Measurements from ENCODE around the gene GSX2.

Gene GSX2

DNA sequence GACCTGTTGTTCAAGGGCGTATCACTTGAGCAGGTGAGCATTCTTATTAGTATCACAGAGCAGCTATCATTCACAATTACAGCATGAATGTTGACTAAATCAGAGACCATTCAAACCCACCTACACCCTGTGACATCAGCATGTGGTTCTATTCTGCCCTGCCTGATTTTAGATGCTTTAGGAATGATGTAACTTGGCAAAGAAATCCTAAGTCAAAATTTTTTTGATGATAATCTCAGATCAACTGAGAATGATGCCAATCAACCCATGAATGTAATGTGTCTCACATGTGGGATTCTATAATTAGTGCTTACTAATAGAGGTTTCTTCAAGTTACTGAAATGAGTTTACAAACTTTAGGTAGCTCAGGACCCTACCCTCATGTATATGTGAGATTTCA, 22.2 kb upstream of the GSX2 start:
- no peak for DNase-seq (ENCODE audit: low spot score)

DNA sequence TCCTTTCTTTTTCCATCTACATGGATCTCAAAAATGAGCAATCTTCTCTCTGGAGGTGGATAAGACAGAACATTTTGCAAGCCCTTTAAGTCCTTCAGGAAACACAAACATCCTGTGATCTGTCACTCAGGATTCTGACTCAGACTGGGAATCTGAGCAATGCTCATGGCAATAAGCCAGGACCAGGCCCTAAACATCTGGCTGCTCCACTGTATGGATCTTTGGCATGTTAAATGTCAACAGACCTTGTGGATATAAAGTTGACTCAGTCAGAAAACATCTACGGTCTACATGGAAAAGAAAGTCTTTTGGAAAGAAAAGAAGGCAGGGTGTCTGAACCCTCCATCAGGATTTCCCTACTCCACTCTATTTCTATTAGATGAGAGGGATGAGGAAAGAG, 17.8 kb upstream of the GSX2 start:
- DNase-seq (ENCODE audit: low spot score): peak; percentile 86

DNA sequence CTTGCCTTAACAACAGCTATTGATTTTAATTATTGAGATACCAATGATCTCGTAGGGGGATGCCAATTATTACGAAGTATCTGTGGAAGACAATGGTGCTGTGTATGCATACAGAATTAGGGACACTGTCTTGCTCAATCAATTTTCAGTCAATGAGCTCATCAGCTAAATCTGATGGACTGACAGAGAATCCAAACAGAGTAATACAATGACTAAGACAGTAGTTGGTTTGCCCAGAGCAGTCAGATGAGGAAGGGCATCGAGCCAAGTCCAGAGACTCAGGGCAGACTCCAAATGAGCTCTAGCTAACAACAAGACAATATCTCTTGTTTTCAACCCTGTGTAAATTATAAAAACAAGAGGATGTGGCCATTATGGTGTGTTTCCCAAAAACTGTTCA, 14.7 kb upstream of the GSX2 start:
- peak; percentile 76 for DNase-seq (ENCODE audit: low spot score)

DNA sequence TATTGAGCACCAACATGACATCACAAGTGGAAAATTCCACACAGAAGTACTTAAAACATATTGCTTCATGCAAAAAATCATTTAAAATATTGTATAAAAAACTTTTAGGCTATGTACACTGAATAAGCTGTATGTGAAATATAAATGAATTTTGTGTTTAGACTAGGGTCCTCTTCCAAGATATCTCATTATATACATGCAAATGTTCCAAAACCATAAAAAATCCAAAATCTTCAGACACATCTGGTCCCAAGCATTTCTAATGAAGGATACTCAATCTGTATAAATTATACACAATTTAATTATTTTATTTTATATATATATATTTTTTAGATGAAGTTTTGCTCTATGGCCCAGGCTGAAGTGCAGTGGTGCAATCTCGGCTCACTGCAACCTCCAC, 10.1 kb upstream of the GSX2 start:
- DNase-seq (ENCODE audit: low spot score): no peak

DNA sequence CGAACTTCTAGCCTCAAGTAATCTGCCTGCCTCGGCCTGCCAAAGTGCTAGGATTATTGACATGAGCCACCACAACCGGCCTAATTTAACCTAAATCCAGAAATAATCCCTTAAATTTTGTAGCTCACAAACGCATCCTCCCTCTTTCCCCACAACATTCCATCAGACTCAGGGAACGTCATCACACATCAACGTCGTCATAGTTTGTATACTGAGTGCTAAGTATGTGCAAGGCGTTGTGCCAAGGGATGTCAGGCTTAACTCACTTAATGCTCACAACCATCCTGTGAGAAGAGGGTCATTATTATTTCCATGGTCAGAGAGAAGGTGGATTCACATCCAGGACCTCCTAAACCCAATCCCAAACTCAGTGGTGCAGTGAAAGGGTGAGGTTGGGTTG, 9.6 kb upstream of the GSX2 start:
- DNase-seq (ENCODE audit: low spot score): no peak

DNA sequence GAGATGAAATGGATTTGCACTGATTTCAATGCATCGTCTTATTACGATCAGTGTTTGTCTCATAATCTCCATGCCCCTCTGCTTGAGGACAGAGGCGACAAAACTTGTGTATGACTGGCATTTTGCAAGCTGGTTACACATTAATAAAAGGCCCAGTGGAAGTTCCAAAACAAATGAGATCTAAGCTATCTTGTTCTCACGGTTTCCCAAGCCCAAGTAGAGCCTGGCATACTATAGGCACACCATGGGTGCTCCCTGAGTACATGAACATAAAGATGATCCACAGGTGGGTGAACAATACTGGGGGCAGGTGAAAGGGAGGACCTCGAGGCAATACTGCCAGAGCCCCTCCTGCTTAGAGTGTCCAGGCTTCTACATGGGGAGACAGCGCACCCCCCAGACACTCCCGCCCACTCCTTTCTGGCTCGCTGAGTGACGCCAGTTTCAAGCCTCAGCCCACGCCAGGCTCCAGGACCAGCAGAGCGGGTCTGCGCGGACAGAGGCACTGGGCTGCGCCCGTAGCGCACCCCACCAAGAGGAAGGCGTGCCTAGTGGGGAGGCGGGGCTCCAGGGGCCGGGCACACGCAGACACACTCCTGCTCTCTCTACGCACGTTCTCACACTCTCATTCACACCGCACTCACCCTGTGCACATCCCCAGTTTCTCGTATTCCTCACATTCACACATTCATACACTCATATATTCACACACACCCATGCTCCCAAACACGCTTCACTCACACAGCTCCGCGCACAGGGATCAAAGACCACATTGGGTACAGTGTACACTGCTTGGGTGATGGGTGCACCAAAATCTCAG, 8.9 kb upstream of the GSX2 start:
- DNase-seq (ENCODE audit: low spot score): peak; percentile 66

DNA sequence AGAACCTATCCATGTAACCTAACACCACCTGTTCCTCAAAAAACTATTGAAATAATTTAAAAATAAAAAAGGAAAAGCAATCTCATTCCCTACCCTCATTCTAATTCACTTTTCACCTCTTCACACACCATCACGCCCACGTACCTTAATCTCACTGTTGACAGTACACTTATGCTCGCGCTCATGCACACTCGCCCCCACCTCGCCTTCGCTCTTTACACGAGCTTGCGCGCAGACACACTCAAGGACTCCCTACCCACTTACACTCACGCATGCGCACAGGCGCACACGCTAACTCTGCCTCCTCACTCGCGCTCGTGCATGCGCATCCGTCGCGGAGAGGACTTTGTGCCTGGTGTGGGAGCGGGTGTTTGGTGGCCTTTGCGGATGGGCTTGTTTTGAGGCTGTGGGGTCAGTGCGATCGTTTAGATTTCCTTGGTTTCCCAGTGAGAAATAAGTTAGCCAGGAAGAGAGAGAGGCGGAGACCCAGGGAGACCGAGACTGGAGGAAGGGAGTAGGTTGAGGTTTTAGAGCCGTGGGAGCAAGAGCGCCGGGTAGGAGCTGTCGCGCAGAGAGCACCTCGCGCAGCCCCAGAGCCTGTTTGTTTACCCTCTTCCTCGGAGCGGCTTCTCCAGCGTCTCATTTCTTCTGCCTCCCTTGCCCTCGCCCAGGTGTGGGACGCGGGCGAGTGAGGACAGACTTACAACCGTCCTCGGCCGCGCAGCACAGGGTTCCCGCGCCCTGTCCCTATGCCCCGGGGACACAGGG, 8.1 kb upstream of the GSX2 start:
- peak; percentile 89 for DNase-seq (ENCODE audit: low spot score)

DNA sequence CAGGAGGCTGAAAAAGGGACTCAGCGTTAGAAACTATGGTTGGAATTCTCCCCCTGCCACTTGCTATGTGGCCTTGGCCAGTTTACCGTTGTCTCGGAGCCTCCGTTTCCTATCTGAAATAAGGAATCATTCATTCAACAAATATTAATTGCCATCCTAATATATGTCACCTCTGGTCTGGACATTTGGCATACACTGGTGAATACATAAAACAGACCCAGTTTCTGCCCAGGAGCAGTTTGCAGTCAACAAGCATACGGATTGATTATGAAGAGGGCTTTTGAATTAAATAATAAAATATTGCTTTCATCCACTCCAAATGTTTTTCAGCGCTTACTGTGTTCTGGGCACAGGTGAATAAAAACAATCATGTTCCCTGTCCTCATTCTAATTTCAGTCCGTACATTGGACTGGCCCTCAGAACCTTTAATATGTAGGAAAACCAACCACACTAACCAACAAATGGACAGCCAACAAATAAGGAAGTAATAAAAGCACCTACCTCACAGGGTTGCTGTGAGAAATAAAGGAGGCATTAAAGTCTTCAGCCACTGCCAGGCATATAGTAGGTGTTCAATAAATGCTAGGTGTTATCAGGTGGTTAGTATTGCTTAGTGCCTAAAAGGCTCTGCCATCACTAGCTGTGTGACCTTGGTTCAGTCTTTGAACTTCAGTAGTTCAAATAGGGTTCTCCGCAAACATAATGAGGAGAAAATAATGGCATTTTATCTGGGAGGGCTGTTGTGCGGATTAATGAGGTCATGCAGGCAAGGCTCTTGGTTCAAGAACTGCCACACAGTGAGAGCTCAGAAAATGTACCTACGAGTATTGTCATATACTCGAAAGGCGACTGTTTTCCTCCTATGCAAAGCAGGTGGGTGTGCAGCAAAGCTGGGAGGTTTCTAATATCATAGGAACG, 7.3 kb upstream of the GSX2 start:
- DNase-seq (ENCODE audit: low spot score): no peak

DNA sequence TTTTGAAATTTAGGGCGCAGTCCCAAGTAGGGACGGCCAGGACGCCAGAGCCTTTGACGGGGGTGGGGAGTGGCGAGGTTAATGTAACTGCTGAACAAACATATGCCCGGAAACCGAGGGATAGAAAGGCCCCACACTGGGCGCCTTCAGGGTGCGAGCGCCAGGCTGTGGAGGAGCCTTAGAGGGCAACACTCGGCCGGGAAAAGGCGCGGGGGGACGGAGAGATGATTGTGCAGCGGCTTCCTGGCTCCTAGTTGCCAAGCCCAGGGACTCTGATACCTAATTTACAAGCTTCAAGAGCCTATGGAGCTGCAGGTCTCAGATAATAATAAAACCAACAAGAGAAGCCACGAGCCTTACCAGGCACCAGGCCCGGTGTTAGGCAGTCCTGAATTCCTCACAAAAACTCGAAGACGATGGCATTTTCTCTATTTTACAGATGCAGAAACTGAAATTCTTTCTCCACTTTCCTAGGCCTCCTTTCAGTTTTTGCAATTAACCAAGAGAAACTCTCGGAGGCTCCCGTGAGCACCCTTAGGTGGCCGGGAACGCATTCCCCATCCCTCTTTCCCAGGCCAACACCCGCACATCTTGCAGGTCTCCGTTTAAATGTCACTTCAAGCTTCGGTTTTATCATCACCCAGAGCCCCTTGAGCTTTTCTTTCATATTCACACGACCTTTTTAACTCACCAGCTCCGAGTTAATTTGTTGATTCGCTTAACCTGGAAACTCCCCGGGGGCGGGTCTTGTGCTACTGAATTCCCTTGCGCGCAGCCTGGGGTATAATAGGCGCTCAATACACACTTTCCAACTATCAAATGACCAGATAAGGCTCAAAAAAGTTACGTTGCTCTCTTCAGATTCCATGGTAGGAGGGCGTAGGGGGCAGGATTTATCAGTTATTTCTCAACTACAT, 6.4 kb upstream of the GSX2 start:
- no peak for DNase-seq (ENCODE audit: low spot score)

DNA sequence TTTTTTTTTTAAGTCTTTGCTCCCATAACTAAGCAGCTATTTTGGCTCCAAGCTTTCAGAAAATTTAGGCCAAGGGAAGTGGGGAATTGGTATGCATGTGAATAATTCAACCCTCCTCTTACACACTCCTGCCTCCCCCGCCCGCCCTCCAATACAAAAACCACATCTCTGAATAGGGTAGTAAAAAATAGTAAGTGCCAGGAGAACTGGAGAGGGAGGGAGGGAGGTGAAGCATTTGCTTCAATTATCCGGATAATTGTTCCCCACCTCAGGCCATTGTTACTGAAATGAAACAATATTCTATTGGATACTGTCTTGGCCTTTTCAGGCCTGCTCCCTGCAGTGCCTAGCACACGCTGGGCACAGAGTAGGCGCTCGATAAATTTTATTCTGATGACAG, 5.5 kb upstream of the GSX2 start:
- no peak for DNase-seq (ENCODE audit: low spot score)

DNA sequence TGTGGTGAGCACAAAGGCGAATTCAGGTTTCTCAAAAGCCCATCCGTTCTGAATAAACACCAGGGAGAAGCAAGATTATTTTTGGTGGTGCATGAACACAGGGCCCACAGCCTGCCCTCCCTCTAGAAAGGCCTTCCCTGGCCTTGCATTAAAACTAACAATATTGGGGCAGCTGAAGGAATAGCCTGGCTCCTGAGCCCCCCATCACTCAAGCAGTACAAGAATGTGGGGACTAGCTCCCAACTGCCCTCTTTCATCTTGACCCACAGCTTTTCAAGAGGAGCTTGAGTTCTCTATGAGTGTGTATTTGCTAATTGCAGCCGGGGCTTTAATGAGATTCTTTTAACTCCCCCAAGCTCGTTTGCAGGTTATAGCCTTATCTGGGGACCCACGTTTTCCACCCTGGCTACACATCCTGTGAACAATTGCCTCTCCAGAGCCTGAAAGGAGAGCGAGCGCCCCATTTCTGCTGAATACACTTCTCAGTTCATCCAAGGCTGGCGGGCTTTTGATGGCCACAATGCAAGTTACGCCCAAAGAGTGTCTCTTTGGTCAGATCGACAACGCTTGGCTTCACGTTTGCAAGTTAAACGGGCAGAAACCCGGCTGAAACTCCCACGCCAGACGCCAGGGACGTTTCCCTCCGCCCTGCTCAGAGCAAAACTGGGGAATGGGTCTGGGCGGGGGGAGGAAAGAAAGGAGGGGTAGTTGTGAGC, 4.7 kb upstream of the GSX2 start:
- DNase-seq (ENCODE audit: low spot score): no peak

DNA sequence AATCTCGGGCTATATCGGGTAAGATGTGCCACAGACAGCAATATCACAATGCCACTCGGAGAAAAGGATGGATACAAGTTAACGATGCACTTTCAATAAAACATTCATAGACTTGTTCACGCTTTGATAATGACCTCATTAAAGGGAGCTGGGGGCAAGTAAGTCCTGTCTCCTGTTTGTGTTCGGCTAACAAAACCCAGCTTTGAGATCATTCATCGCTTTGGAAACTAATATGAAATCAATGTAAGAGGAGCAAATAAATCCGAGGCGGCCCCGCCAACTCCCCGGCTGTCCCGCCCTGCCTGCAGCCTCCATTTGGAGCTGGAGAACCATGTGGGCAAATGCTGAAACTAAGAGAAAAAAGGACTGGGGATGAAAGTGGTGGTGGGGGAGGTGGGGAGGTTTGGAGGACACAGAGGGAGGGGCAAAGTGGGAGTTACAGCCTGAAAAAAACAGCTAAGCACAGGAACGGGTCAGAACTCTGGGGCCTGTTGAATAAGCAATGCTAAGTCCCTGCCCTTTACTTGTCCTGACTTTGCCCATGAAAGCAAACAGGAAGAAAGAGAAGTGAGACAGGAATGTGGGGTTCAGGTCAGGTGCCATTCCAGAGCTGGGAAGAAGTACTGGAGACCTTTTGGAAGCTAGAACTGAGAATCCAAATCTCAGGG, 3.5 kb upstream of the GSX2 start:
- DNase-seq (ENCODE audit: low spot score): no peak

DNA sequence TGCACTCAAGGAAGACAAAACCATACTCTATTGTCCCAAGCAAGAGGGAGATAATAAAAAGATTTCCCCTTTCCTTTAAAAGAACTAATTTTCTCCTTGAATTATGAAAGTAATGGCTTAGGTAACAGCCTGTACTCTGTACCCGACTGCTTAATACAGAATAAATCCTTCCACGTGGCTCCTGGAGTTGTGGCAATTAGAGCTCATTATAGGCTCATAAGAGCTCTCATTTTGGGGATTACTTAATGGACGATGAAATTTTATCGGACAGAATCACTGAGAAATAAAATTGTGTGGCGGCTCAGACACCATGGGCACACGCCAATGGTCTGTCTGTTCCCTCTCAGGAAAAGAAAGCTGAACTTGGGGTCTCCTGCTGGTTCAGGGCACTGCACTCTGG, 2.8 kb upstream of the GSX2 start:
- no peak for DNase-seq (ENCODE audit: low spot score)

DNA sequence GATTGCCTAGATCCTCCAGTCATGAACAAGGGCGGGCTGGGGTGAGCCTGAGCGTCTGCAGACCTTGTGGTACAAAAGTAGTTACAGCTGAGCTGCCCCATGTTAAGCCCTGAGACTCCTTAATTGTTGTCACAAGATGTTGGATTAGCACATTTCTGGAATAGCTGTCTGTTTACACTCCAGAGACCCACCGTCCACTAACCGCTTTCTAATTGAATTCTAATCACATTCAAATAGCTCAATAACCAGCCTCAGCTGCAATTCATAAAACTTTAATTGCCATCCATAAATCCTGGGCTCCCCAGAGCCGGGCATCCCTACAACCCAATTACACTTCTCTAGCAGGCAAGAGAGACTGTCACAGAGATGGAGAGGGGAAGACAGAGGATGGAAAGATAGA, 1.6 kb upstream of the GSX2 start:
- DNase-seq (ENCODE audit: low spot score): no peak

DNA sequence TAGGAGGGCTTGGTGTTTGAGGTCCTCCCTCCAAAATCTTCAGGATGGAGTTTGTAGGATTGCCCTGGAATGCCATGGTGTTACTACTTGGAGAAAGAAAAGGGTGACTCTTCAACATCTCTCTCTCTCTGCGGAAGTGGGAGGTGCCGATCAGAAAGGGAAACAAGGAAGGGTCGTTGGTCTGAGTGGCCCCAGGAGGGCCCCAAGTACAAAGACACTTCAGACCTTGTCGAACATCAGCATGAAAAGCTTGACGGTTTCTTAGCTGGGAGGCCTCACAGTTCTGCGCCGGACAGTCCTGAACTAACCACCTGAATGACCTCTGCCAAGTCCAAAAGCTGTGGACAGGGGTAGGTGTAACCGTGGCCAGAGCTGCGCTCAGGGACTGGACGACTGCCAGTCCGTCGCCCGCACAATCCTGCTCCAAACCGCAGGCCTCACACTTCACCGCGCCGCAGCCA, 646 bp upstream of the GSX2 start:
- DNase-seq (ENCODE audit: low spot score): no peak

DNA sequence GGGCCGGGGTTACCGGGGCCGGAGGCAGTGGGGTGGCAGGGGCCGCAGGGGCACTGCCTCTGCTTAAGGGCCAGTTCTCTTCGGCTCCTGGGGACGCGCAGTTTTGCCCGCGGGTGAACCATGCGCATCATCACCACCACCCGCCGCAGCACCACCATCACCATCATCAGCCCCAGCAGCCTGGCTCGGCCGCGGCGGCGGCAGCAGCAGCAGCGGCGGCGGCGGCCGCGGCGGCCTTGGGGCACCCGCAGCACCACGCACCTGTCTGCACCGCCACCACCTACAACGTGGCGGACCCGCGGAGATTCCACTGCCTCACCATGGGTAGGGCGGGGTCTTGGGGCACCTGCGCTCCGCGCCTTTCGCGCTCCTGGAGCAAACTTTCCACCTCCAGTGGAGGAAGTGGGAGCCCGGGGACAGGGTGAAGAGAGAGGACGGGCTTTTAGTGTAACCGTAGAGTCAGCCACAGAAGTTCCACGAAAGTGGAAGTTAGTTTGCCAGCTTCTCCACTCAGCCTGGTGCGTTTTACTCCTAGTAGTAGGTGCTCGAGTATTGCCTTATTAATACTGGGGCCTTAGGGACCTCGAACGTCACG, 729 bp downstream of the GSX2 start:
- DNase-seq (ENCODE audit: low spot score): peak; percentile 50

DNA sequence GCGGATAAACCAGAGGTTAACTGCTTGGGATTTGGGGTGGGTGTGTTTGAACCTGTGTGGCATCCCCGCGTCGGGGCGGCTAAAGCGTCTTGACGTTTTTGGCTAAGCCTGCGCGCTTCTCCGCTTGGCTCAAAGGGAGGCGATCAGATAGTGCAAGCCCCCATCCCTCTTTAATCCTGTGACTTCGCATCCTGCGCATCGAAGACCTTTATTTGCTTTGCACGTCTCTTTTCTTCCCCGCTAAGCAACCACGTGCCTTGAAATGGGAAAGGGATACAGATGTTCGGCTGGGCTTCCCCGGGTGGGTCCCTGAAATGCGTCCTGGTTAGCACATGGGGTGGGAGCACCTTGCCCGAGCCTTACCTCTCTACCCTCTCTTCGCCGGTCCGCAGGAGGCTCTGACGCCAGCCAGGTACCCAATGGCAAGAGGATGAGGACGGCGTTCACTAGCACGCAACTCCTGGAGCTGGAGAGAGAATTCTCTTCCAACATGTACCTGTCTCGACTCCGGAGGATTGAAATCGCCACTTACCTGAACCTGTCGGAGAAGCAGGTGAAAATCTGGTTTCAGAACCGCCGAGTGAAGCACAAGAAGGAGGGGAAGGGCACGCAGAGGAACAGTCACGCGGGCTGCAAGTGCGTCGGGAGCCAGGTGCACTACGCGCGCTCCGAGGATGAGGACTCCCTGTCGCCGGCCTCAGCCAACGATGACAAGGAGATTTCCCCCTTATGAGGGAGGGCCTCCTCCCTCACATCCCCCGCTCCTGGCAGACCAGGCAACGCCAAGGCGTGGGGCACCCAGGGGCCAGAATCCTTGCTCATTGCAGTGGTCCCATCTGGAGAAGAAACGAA, 1.5 kb downstream of the GSX2 start:
- no peak for DNase-seq (ENCODE audit: low spot score)

DNA sequence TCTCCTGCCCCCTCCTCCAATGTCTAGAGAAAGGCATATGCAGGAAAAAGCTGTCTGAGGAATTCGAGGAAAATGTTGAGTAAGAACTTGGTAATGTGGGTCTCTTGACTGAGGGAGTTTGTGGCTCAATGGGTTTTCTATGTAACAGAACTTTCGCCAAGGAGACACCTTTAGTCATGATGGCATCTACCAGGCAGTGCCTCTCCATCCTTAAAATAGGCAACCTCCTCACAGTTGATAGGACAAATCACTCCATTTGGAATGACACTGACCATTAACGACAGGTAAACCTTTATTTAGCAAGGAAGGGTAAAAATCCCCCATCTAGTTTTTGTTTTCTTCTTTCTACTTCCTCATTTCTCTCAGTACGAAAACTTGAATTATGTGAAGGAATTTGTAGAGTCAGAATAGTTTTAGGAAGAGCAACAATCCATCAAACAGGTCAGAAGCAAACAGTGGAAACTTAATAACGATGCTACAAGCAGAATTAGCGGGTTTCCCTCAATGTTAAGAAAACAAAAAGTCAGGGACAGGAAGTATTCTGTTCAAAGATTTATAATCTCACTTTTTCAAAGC, 2.7 kb downstream of the GSX2 start:
- DNase-seq (ENCODE audit: low spot score): no peak
